GM12873 (cell line): Measurements from ENCODE around the gene GZMM.

Experiments used
- TF ChIP-seq, protein P1 (sequence below): IDR thresholded peaks from 2 replicates; pipeline ENCODE4 v1.5.1; 2012; ENCODE audit warnings: low read depth, mild to moderate bottlenecking, moderate library complexity, low read length, control low read depth; ENCODE audit not compliant: insufficient read depth; ENCODE audit errors: missing control alignments

Gene GZMM

GRCh38 chr19:540867-541637, 2.8 kb upstream of the GZMM start:
- TF ChIP-seq, protein P1, sequence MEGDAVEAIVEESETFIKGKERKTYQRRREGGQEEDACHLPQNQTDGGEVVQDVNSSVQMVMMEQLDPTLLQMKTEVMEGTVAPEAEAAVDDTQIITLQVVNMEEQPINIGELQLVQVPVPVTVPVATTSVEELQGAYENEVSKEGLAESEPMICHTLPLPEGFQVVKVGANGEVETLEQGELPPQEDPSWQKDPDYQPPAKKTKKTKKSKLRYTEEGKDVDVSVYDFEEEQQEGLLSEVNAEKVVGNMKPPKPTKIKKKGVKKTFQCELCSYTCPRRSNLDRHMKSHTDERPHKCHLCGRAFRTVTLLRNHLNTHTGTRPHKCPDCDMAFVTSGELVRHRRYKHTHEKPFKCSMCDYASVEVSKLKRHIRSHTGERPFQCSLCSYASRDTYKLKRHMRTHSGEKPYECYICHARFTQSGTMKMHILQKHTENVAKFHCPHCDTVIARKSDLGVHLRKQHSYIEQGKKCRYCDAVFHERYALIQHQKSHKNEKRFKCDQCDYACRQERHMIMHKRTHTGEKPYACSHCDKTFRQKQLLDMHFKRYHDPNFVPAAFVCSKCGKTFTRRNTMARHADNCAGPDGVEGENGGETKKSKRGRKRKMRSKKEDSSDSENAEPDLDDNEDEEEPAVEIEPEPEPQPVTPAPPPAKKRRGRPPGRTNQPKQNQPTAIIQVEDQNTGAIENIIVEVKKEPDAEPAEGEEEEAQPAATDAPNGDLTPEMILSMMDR, result no peak

DNA sequence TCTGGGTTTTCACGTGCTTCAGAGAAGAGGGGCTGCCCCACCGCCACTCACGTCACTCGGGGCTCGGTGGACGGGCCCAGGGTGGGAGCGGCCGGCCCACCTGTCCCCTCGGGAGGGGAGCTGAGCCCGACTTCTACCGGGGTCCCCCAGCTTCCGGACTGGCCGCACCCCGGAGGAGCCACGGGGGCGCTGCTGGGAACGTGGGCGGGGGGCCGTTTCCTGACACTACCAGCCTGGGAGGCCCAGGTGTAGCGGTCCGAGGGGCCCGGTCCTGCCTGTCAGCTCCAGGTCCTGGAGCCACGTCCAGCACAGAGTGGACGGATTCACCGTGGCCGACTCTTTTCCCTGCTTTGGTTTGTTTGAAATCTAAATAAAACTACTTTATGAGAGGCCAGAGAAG, 2.2 kb upstream of the GZMM start:
- TF ChIP-seq, protein P1, result no peak

DNA sequence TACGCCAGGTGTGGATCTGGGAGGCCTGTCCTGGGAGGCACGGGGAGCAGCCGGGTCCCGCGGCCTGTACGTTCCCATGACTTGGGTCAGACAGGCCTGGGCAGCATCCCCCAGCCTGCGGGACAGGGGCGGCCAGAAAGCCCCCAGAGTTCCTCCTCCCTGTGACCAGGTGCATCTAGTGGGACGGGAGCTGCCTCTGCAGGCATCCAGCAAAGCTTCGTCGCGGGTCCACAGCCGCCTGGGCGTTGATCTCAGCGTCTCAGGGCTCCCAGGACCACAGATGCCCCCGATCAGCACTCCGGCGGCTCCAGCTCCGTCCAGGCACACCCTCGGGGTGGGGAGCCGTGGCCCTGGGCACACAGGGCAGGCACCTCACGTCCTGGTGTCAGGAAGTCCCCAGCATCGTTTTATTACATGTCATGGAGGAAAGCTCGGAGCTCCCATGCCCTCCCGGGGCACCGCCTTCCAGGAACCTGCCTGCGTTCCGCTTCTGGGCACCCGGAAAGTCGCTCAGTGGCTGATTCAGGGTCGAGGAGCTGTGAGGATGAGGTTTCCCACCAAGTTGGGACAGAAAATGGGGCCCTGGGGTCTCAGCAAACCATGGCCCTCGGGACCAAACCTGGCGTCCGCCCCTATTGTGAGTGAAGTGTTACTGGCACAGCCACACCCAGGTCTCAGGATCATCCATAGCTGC, 1.5 kb upstream of the GZMM start:
- TF ChIP-seq, protein P1, result no peak

GRCh38 chr19:547117-547516, 3.3 kb downstream of the GZMM start:
- TF ChIP-seq, protein P1, result no peak

DNA sequence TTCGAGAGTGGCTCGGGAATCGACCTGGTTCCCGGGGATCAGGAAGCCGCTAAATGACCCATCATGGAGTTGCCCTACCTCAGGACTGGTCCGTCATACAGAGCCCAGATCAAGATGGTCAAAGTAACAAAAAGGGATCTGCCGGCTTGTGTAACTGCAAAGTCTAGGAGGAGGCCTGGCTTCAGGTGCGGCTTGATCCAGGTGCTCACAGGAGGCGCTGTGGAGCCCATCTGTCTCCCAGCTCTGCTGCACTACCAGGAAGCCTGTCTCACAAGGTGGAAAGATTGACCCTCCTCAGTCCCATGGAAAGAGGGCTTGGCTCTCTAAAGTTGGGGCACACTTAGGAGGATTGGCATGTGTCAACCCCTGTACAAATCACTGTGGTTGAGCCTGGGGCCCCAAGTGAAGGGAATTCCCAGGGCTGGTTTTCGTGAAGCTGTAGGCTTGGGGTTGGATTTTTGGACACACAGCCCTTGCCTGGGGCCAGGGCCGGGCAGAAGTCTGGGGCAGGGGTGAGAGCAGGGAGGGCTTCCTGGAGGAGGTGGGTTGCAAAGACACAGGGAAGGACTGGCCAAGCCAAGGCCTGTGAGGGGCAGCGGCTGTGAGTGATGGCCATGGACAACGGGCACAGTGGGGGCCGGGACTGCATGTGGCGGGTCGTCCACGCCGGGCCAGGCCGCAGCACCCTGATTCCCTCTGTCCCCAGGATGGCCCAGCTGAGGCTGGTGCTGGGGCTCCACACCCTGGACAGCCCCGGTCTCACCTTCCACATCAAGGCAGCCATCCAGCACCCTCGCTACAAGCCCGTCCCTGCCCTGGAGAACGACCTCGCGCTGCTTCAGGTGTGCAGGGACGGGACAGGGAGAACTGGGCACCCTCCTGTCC, 4.2 kb downstream of the GZMM start:
- TF ChIP-seq, protein P1, result no peak

GRCh38 chr19:548886-549830, 5.3 kb downstream of the GZMM start:
- TF ChIP-seq, protein P1, result no peak
